ENCODE data around the gene TUBB6. TPM values are rescaled to one million over a fixed set of nuclear protein-coding genes. Genes with fewer than 3 reads are reported as not detected.

TUBB6 gene
- total RNA-seq, 1 experiment from 2014 or later = 240 TPM

DNA sequence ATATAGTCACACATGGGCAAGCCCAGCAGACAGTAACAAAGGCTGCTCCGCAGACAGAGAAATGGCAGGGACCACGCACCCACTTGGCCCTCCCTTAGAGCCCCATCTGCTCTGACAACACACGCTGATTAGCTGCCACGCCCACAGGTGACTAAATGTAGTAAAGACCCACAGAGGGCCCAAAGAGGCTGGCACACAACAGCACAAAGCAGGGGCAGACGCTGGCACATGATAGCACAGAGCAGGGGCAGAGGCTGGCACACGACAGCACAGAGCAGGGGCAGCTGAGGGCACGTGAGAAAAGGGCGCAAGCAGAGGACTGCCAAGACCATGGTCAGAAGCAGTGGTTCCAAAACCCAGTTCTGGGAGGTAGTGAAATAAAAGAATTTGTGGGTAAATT lies 58.3 kb downstream of the TUBB6 start:
- ChIA-PET CTCF (no interaction called here), POLR2A (interaction anchor here (0.6 kb wide), 1 partner anchor 10 kb away, joined by 3 read pairs; the partner anchor contains the start of gene AFG3L2)
- Mint-ChIP-seq H3K4me3 (no peak overlapping the region), H3K36me3 (peaks cover 70% of the 10 kb centered on the region), H3K9me3 (no peaks in the 10 kb centered on the region), H3K27ac (no peak overlapping the region), H3K27me3 (ENCODE audit: low read depth) (no peaks in the 10 kb centered on the region), H3K4me1 (no peaks in the 10 kb centered on the region)
- ATAC-seq (no peak), DNase-seq (ENCODE audit: low spot score) (no peak)
- TF ChIP-seq GRHL2 (CRISPR knock-in tag; IDR thresholded peaks at IDR 0.05; ENCODE audit: insufficient replicate concordance, severe bottlenecking) (no peak), HMGA2 (CRISPR knock-in tag; IDR thresholded peaks at IDR 0.05) (no peak), ZNF138 (CRISPR knock-in tag; conservative IDR thresholded peaks at IDR 0.05) (no peak), GABPB1 (CRISPR knock-in tag; IDR thresholded peaks at IDR 0.05) (no peak), ETV6 (CRISPR knock-in tag; IDR thresholded peaks at IDR 0.05) (no peak), ZNF317 (CRISPR knock-in tag; IDR thresholded peaks at IDR 0.05; ENCODE audit: borderline replicate concordance, low read depth) (no peak), SMAD3 (CRISPR knock-in tag; IDR thresholded peaks at IDR 0.05; ENCODE audit: borderline replicate concordance) (no peak), FOXK1 (CRISPR knock-in tag; IDR thresholded peaks at IDR 0.05) (no peak), ZNF121 (CRISPR knock-in tag; IDR thresholded peaks at IDR 0.05) (no peak), MXD4 (CRISPR knock-in tag; IDR thresholded peaks at IDR 0.05; ENCODE audit: borderline replicate concordance) (no peak), IRF2 (CRISPR knock-in tag; IDR thresholded peaks at IDR 0.05; ENCODE audit: borderline replicate concordance, low read depth) (no peak), SMAD4 (CRISPR knock-in tag; IDR thresholded peaks at IDR 0.05) (no peak)
- TF ChIP-seq, protein P1, sequence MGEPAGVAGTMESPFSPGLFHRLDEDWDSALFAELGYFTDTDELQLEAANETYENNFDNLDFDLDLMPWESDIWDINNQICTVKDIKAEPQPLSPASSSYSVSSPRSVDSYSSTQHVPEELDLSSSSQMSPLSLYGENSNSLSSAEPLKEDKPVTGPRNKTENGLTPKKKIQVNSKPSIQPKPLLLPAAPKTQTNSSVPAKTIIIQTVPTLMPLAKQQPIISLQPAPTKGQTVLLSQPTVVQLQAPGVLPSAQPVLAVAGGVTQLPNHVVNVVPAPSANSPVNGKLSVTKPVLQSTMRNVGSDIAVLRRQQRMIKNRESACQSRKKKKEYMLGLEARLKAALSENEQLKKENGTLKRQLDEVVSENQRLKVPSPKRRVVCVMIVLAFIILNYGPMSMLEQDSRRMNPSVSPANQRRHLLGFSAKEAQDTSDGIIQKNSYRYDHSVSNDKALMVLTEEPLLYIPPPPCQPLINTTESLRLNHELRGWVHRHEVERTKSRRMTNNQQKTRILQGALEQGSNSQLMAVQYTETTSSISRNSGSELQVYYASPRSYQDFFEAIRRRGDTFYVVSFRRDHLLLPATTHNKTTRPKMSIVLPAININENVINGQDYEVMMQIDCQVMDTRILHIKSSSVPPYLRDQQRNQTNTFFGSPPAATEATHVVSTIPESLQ (CRISPR knock-in tag; IDR thresholded peaks at IDR 0.05) = no peak
- TF ChIP-seq, protein P2, sequence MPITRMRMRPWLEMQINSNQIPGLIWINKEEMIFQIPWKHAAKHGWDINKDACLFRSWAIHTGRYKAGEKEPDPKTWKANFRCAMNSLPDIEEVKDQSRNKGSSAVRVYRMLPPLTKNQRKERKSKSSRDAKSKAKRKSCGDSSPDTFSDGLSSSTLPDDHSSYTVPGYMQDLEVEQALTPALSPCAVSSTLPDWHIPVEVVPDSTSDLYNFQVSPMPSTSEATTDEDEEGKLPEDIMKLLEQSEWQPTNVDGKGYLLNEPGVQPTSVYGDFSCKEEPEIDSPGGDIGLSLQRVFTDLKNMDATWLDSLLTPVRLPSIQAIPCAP (CRISPR knock-in tag; IDR thresholded peaks at IDR 0.05) = no peak
- TF ChIP-seq, protein P3, sequence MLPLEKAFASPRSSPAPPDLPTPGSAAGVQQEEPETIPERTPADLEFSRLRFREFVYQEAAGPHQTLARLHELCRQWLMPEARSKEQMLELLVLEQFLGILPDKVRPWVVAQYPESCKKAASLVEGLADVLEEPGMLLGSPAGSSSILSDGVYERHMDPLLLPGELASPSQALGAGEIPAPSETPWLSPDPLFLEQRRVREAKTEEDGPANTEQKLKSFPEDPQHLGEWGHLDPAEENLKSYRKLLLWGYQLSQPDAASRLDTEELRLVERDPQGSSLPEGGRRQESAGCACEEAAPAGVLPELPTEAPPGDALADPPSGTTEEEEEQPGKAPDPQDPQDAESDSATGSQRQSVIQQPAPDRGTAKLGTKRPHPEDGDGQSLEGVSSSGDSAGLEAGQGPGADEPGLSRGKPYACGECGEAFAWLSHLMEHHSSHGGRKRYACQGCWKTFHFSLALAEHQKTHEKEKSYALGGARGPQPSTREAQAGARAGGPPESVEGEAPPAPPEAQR (CRISPR knock-in tag; IDR thresholded peaks at IDR 0.05) = no peak
- TF ChIP-seq, protein P4, sequence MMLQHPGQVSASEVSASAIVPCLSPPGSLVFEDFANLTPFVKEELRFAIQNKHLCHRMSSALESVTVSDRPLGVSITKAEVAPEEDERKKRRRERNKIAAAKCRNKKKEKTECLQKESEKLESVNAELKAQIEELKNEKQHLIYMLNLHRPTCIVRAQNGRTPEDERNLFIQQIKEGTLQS (CRISPR knock-in tag; conservative IDR thresholded peaks at IDR 0.05) = no peak
- TF ChIP-seq, protein P5, sequence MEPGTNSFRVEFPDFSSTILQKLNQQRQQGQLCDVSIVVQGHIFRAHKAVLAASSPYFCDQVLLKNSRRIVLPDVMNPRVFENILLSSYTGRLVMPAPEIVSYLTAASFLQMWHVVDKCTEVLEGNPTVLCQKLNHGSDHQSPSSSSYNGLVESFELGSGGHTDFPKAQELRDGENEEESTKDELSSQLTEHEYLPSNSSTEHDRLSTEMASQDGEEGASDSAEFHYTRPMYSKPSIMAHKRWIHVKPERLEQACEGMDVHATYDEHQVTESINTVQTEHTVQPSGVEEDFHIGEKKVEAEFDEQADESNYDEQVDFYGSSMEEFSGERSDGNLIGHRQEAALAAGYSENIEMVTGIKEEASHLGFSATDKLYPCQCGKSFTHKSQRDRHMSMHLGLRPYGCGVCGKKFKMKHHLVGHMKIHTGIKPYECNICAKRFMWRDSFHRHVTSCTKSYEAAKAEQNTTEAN (CRISPR knock-in tag; IDR thresholded peaks at IDR 0.05) = no peak

DNA sequence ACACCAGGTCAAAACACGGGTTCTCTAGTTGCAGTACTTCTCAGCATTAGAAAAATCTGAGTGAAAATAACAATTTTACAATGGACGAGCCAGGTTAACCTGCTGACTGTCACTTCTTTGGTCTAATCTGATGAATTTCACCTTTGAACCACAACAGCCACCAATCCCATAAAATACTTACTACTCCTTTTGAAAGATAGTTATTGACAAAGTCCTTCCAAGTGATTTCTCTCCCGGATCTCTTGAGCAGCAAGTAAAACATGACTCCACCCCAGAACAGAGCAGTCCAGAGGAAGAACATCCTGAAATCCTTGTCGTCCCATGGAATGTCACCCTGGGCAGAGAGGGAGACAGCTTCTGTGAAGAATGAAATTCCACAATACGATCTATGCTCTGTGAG lies 58.7 kb downstream of the TUBB6 start:
- Mint-ChIP-seq H3K27ac (peak overlapping the region; percentile 25; the same call in 1 of the 2 replicates), H3K4me1 (no peaks in the 10 kb centered on the region), H3K27me3 (ENCODE audit: low read depth) (no peaks in the 10 kb centered on the region), H3K9me3 (no peaks in the 10 kb centered on the region), H3K4me3 (no peak overlapping the region), H3K36me3 (peaks cover 67% of the 10 kb centered on the region)
- no peak for DNase-seq (ENCODE audit: low spot score)
- TF ChIP-seq SP1 (CRISPR knock-in tag; conservative IDR thresholded peaks at IDR 0.05) (no peak), SMAD3 (CRISPR knock-in tag; IDR thresholded peaks at IDR 0.05; ENCODE audit: borderline replicate concordance) (no peak), ZNF219 (CRISPR knock-in tag; IDR thresholded peaks at IDR 0.05; ENCODE audit: borderline replicate concordance) (no peak), IRF2 (CRISPR knock-in tag; IDR thresholded peaks at IDR 0.05; ENCODE audit: borderline replicate concordance, low read depth) (no peak), NFYB (CRISPR knock-in tag; conservative IDR thresholded peaks at IDR 0.05; ENCODE audit: low read depth) (no peak), MXD4 (CRISPR knock-in tag; IDR thresholded peaks at IDR 0.05; ENCODE audit: borderline replicate concordance) (no peak)
- TF ChIP-seq, protein P6, sequence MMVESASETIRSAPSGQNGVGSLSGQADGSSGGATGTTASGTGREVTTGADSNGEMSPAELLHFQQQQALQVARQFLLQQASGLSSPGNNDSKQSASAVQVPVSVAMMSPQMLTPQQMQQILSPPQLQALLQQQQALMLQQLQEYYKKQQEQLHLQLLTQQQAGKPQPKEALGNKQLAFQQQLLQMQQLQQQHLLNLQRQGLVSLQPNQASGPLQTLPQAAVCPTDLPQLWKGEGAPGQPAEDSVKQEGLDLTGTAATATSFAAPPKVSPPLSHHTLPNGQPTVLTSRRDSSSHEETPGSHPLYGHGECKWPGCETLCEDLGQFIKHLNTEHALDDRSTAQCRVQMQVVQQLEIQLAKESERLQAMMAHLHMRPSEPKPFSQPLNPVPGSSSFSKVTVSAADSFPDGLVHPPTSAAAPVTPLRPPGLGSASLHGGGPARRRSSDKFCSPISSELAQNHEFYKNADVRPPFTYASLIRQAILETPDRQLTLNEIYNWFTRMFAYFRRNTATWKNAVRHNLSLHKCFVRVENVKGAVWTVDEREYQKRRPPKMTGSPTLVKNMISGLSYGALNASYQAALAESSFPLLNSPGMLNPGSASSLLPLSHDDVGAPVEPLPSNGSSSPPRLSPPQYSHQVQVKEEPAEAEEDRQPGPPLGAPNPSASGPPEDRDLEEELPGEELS (CRISPR knock-in tag; IDR thresholded peaks at IDR 0.05) = no peak
- TF ChIP-seq, protein P5 (CRISPR knock-in tag; IDR thresholded peaks at IDR 0.05) = no peak
- TF ChIP-seq, protein P7, sequence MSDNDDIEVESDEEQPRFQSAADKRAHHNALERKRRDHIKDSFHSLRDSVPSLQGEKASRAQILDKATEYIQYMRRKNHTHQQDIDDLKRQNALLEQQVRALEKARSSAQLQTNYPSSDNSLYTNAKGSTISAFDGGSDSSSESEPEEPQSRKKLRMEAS (CRISPR knock-in tag; IDR thresholded peaks at IDR 0.05) = no peak
- TF ChIP-seq, protein P8, sequence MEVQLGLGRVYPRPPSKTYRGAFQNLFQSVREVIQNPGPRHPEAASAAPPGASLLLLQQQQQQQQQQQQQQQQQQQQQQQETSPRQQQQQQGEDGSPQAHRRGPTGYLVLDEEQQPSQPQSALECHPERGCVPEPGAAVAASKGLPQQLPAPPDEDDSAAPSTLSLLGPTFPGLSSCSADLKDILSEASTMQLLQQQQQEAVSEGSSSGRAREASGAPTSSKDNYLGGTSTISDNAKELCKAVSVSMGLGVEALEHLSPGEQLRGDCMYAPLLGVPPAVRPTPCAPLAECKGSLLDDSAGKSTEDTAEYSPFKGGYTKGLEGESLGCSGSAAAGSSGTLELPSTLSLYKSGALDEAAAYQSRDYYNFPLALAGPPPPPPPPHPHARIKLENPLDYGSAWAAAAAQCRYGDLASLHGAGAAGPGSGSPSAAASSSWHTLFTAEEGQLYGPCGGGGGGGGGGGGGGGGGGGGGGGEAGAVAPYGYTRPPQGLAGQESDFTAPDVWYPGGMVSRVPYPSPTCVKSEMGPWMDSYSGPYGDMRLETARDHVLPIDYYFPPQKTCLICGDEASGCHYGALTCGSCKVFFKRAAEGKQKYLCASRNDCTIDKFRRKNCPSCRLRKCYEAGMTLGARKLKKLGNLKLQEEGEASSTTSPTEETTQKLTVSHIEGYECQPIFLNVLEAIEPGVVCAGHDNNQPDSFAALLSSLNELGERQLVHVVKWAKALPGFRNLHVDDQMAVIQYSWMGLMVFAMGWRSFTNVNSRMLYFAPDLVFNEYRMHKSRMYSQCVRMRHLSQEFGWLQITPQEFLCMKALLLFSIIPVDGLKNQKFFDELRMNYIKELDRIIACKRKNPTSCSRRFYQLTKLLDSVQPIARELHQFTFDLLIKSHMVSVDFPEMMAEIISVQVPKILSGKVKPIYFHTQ (CRISPR knock-in tag; IDR thresholded peaks at IDR 0.05) = no peak
- no peak for ATAC-seq
- ChIA-PET CTCF (no interaction called here), POLR2A (no interaction called here)

Data from WTC11 (cell line).